ENCODE results near the gene SH2D1B. TPM values are rescaled to one million over a fixed set of nuclear protein-coding genes. Genes with fewer than 3 reads are reported as not detected.

SH2D1B gene
- total and polyA plus RNA-seq, 2 experiments from 2014 or later, result not detected

- Histone ChIP-seq H2AFZ (no peak overlapping the region), H3K9me3 (ENCODE audit: low read depth) (no peaks in the 10 kb centered on the region), H3K4me1 (ENCODE audit: insufficient read depth) (peaks cover 34% of the 10 kb centered on the region), H3K79me2 (no peaks in the 10 kb centered on the region), H3K27ac (no peak overlapping the region), H3K36me3 (replicated peaks; ENCODE audit: insufficient read depth, low read depth) (no peaks in the 10 kb centered on the region), H3K4me3 (no peak overlapping the region), H3K27me3 (no peaks in the 10 kb centered on the region), H3K9me2 (replicated peaks; ENCODE audit: insufficient read depth) (no peaks in the 10 kb centered on the region), H3K4me2 (no peak overlapping the region), H4K20me1 (ENCODE audit: insufficient read depth, poor library complexity, severe bottlenecking) (no peaks in the 10 kb centered on the region)
- TF ChIP-seq EZH2 (IDR thresholded peaks at IDR 0.05; ENCODE audit: borderline replicate concordance) (no peak), CTCF (IDR thresholded peaks at IDR 0.05; ENCODE audit: poor library complexity) (no peak), EZH2phosphoT487 (IDR thresholded peaks at IDR 0.05; ENCODE audit: low read depth, severe bottlenecking, unreplicated experiment) (no peak)
- DNase-seq (ENCODE audit: low spot score), result no peak
- WGBS (ENCODE audit: low lambda C conversion rate, missing lambda C conversion rate), result 64% methylated on average over 6 of the region's 6 CpGs
Observed at GRCh38 chr1:162351246-162351842, 60.6 kb downstream of the SH2D1B start.

- peaks cover 34% of the 10 kb centered on the region for H3K4me1 ChIP-seq (ENCODE audit: insufficient read depth)
- no peaks in the 10 kb centered on the region for H3K9me2 ChIP-seq (replicated peaks; ENCODE audit: insufficient read depth)
- no peaks in the 10 kb centered on the region for H3K27me3 ChIP-seq
- DNase-seq (ENCODE audit: low spot score), result peak; percentile 67
- no peaks in the 10 kb centered on the region for H3K36me3 ChIP-seq (replicated peaks; ENCODE audit: insufficient read depth, low read depth)
- no peaks in the 10 kb centered on the region for H3K9me3 ChIP-seq (ENCODE audit: low read depth)
- peak overlapping the region; percentile 84 for H3K27ac ChIP-seq
- WGBS (ENCODE audit: low lambda C conversion rate, missing lambda C conversion rate), result 33% methylated on average over 11 of the region's 11 CpGs
- H3K79me2 ChIP-seq, result no peaks in the 10 kb centered on the region
- no peak overlapping the region for H2AFZ ChIP-seq
- no peak overlapping the region for H3K4me3 ChIP-seq
- no peaks in the 10 kb centered on the region for H4K20me1 ChIP-seq (ENCODE audit: insufficient read depth, poor library complexity, severe bottlenecking)
- H3K4me2 ChIP-seq, result peak overlapping the region; percentile 41
- TF ChIP-seq CTCF (IDR thresholded peaks at IDR 0.05; ENCODE audit: poor library complexity) (no peak), EZH2 (IDR thresholded peaks at IDR 0.05; ENCODE audit: borderline replicate concordance) (no peak), EZH2phosphoT487 (IDR thresholded peaks at IDR 0.05; ENCODE audit: low read depth, severe bottlenecking, unreplicated experiment) (no peak)
Observed at GRCh38 chr1:162349635-162350330, 62.2 kb downstream of the SH2D1B start.

GRCh38 chr1:162347281-162347680, 64.7 kb downstream of the SH2D1B start:
- DNase-seq (ENCODE audit: low spot score), result no peak
- H2AFZ ChIP-seq, result no peak overlapping the region

More at GRCh38 chr1:162347281-162347680, 64.7 kb downstream of the SH2D1B start:
- H3K79me2 ChIP-seq, result no peaks in the 10 kb centered on the region
- no peaks in the 10 kb centered on the region for H3K27me3 ChIP-seq
- H3K27ac ChIP-seq, result no peak overlapping the region
- WGBS (ENCODE audit: low lambda C conversion rate, missing lambda C conversion rate), result 45% methylated on average over 3 of the region's 3 CpGs
- H3K9me3 ChIP-seq (ENCODE audit: low read depth), result no peaks in the 10 kb centered on the region
- no peaks in the 10 kb centered on the region for H3K9me2 ChIP-seq (replicated peaks; ENCODE audit: insufficient read depth)
- H3K36me3 ChIP-seq (replicated peaks; ENCODE audit: insufficient read depth, low read depth), result no peaks in the 10 kb centered on the region
- no peaks in the 10 kb centered on the region for H4K20me1 ChIP-seq (ENCODE audit: insufficient read depth, poor library complexity, severe bottlenecking)
- peak overlapping the region; percentile 25 for H3K4me2 ChIP-seq
- H3K4me3 ChIP-seq, result no peak overlapping the region
- TF ChIP-seq CTCF (IDR thresholded peaks at IDR 0.05; ENCODE audit: poor library complexity), result no peak
- TF ChIP-seq EZH2phosphoT487 (IDR thresholded peaks at IDR 0.05; ENCODE audit: low read depth, severe bottlenecking, unreplicated experiment), result no peak
- no peak for TF ChIP-seq EZH2 (IDR thresholded peaks at IDR 0.05; ENCODE audit: borderline replicate concordance)
- H3K4me1 ChIP-seq (ENCODE audit: insufficient read depth), result peaks cover 24% of the 10 kb centered on the region

Other genes with a start within 250 kb of the SH2D1B start
- not detected in 2 replicates for gene SPATA46, start 35.3 kb downstream of the SH2D1B start, total RNA-seq
- gene SPATA46, start 35.3 kb downstream of the SH2D1B start, polyA plus RNA-seq, result not detected in 2 replicates
- 2.7 and 6.6 TPM in 2 replicates for gene C1orf226, start 30.4 kb downstream of the SH2D1B start, total RNA-seq
- 2.8 and 4.8 TPM in 2 replicates for gene C1orf226, start 30.4 kb downstream of the SH2D1B start, polyA plus RNA-seq
- 54.6 and 55.4 TPM in 2 replicates for gene UHMK1, start 85.7 kb upstream of the SH2D1B start, total RNA-seq
- 8.0 and 11.3 TPM in 2 replicates for gene UHMK1, start 85.7 kb upstream of the SH2D1B start, polyA plus RNA-seq
- 59.3 and 65.2 TPM in 2 replicates for gene UAP1, start 149.6 kb upstream of the SH2D1B start, total RNA-seq
- gene UAP1, start 149.6 kb upstream of the SH2D1B start, polyA plus RNA-seq, result 52.3 and 57.4 TPM in 2 replicates
- 40.2 and 40.7 TPM in 2 replicates for gene DDR2, start 220.3 kb upstream of the SH2D1B start, total RNA-seq
- 15.7 and 21.6 TPM in 2 replicates for gene DDR2, start 220.3 kb upstream of the SH2D1B start, polyA plus RNA-seq

Measured in hepatocyte (in vitro differentiated cells).